DND-41 (cell line): ENCODE measurements around the gene CPLANE2.

ENCODE experiments used
- ATAC-seq: fragments of 200-7000 bp; cut with Tn5 transposase; 3 replicates; pipeline ENCODE4 v1.9.1; 2021; ENCODE audit warnings: low read depth; ENCODE audit not compliant: insufficient read depth
- DNase-seq: peaks from one replicate; pipeline ENCODE4 v3.0.0-alpha.2; 2020
- H2AFZ ChIP-seq: 2 replicates; pipeline ENCODE4 v1.6.0; 2012; ENCODE audit warnings: low read depth, low read length
- H3K27ac ChIP-seq: 2 replicates; pipeline ENCODE4 v1.5.1; 2012; ENCODE audit warnings: low read length, inconsistent platforms
- H3K27me3 ChIP-seq: fragments of 200-600 bp; sonication (generic); 2 replicates; pipeline ENCODE4 v1.6.0; 2012; ENCODE audit warnings: low read length, mild to moderate bottlenecking, inconsistent platforms; ENCODE audit not compliant: insufficient read depth, poor library complexity
- H3K36me3 ChIP-seq: 2 replicates; pipeline ENCODE4 v1.5.1; 2012; ENCODE audit warnings: low read length, inconsistent platforms; ENCODE audit not compliant: insufficient read depth
- H3K4me1 ChIP-seq: 2 replicates; pipeline ENCODE4 v1.5.1; 2012; ENCODE audit warnings: mild to moderate bottlenecking, low read length; ENCODE audit not compliant: insufficient read depth
- H3K4me2 ChIP-seq: 2 replicates; pipeline ENCODE4 v1.6.0; 2012; ENCODE audit warnings: mild to moderate bottlenecking, moderate library complexity, low read length, inconsistent platforms; ENCODE audit not compliant: insufficient read depth
- H3K4me3 ChIP-seq, 2 experiments: fragments of 200-600 bp in 1 of 2; shearing (Covaris generic) in 1 of 2; 2 replicates each; pipeline ENCODE4 v1.5.1; 2012 to 2016; ENCODE audit warnings: inconsistent platforms in 2 of 2, low read length in 2 of 2, mild to moderate bottlenecking in 2 of 2, low read depth in 1 of 2, moderate library complexity in 1 of 2
- H3K79me2 ChIP-seq: 2 replicates; pipeline ENCODE4 v1.6.0; 2012; ENCODE audit warnings: low read length, inconsistent platforms; ENCODE audit not compliant: insufficient read depth
- H3K9ac ChIP-seq: 2 replicates; pipeline ENCODE4 v1.6.0; 2012; ENCODE audit warnings: low read depth, mild to moderate bottlenecking, inconsistent platforms, low read length, moderate library complexity
- H3K9me3 ChIP-seq: 2 replicates; pipeline ENCODE4 v1.5.1; 2012; ENCODE audit warnings: low read length, moderate library complexity, mild to moderate bottlenecking, inconsistent platforms; ENCODE audit not compliant: insufficient read depth, severe bottlenecking
- H4K20me1 ChIP-seq: 2 replicates; pipeline ENCODE4 v1.6.0; 2012; ENCODE audit warnings: low read length; ENCODE audit not compliant: insufficient read depth
- CTCF ChIP-seq: IDR thresholded peaks from 2 replicates; pipeline ENCODE4 v1.5.1; 2012; ENCODE audit warnings: borderline replicate concordance, low read length, moderate library complexity, mild to moderate bottlenecking; ENCODE audit not compliant: poor library complexity, severe bottlenecking; ENCODE audit errors: extremely low read depth
- EZH2 ChIP-seq: IDR thresholded peaks from 3 replicates; pipeline ENCODE4 v1.6.1; 2012; ENCODE audit warnings: borderline replicate concordance, low read depth, mild to moderate bottlenecking, moderate library complexity, low read length, inconsistent platforms; ENCODE audit not compliant: severe bottlenecking

The CPLANE2 gene

GRCh38 chr1:16233431-16233830 lies 3.6 kb downstream of the CPLANE2 start:
- Histone ChIP-seq H3K9me3 (no peaks in the 10 kb centered on the region), H3K36me3 (no peaks in the 10 kb centered on the region), H3K27me3 (no peaks in the 10 kb centered on the region), H3K27ac (no peak overlapping the region), H3K9ac (no peak overlapping the region), H3K4me2 (no peak overlapping the region), H3K4me3 (no peak overlapping the region), H3K79me2 (no peaks in the 10 kb centered on the region), H3K4me1 (peaks cover 25% of the 10 kb centered on the region), H2AFZ (no peak overlapping the region), H4K20me1 (no peaks in the 10 kb centered on the region)
- TF ChIP-seq CTCF (no peak), EZH2 (no peak)
- no peak for DNase-seq
- ATAC-seq = no peak

GRCh38 chr1:16232316-16232710 lies 4.7 kb downstream of the CPLANE2 start:
- no peak for ATAC-seq

GRCh38 chr1:16231331-16232315 lies 5.4 kb downstream of the CPLANE2 start:
- H3K27ac ChIP-seq = no peak overlapping the region
- no peaks in the 10 kb centered on the region for H3K36me3 ChIP-seq
- no peaks in the 10 kb centered on the region for H4K20me1 ChIP-seq
- H3K79me2 ChIP-seq = no peaks in the 10 kb centered on the region
- H3K27me3 ChIP-seq = no peaks in the 10 kb centered on the region
- no peak for DNase-seq
- H3K4me1 ChIP-seq = peaks cover 10% of the 10 kb centered on the region
- no peak for ATAC-seq
- H3K9me3 ChIP-seq = no peaks in the 10 kb centered on the region
- no peak overlapping the region for H3K4me2 ChIP-seq
- no peak overlapping the region for H3K4me3 ChIP-seq
- TF ChIP-seq EZH2 (no peak), CTCF (no peak)
- no peak overlapping the region for H2AFZ ChIP-seq
- H3K9ac ChIP-seq = no peak overlapping the region

More at GRCh38 chr1:16232316-16232710, 4.7 kb downstream of the CPLANE2 start:
- Histone ChIP-seq H3K27ac (no peak overlapping the region), H3K4me3 (no peak overlapping the region), H3K36me3 (no peaks in the 10 kb centered on the region), H3K79me2 (no peaks in the 10 kb centered on the region), H3K27me3 (no peaks in the 10 kb centered on the region), H2AFZ (no peak overlapping the region), H3K4me1 (peaks cover 14% of the 10 kb centered on the region), H3K4me2 (no peak overlapping the region), H3K9me3 (no peaks in the 10 kb centered on the region), H3K9ac (no peak overlapping the region), H4K20me1 (no peaks in the 10 kb centered on the region)
- TF ChIP-seq CTCF (no peak), EZH2 (no peak)
- no peak for DNase-seq
